ENCODE data around the gene CDKN2D.
"Not testable (repeated sequence)": the region's sequence is repeated elsewhere in the genome, so short reads cannot be mapped to it uniquely, and the experiment has no call there.

The CDKN2D gene

GRCh38 chr19:10551698-10552301 is 17.0 kb downstream of the CDKN2D start:
- no peak for DNase-seq (ENCODE audit: low read depth, low spot score)

DNA sequence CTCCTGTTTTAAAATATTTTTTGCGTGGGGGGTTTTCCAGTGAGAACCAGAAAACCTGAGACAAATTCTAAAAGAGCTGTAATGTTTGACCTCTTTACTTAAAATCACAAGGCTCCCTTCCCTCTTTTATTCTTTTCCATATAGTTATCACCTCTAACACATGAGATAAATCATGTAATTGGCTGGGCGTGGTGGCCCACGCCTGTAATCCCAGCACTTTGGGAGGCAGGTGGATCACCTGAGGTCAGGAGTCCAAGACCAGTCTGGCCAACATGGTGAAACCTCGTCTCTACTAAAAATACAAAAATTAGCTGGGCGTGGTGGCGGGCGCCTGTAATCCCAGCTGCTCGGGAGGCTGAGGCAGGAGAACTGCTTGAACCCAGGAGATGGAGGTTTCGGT is 17.8 kb downstream of the CDKN2D start:
- DNase-seq (ENCODE audit: low read depth, low spot score) = not testable (repeated sequence)

DNA sequence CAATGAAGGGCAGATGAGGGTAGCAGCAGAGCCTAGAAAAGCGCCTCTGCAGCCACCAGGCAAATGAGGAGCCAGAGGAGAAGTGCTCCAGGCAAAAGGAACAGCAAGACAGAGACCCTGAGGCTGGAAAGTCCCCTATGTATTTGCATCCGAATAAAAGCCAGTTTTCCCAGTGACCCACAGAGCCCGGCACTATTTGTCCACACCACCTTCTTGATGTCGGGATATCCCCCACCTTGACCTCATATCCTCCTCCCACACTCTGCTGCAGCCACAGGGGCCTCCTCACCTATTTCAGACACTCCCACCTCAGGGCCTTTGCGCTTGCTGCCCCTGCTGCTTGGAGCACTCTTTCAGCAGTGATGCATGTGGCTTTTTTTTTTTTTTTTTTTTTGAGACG is 18.4 kb downstream of the CDKN2D start:
- DNase-seq (ENCODE audit: low read depth, low spot score) = no peak

GRCh38 chr19:10549733-10550132 is 19.0 kb downstream of the CDKN2D start:
- no peak for DNase-seq (ENCODE audit: low read depth, low spot score)

- no peak for DNase-seq (ENCODE audit: low read depth, low spot score)
Observed at GRCh38 chr19:10548746-10549276, 20.0 kb downstream of the CDKN2D start.

DNA sequence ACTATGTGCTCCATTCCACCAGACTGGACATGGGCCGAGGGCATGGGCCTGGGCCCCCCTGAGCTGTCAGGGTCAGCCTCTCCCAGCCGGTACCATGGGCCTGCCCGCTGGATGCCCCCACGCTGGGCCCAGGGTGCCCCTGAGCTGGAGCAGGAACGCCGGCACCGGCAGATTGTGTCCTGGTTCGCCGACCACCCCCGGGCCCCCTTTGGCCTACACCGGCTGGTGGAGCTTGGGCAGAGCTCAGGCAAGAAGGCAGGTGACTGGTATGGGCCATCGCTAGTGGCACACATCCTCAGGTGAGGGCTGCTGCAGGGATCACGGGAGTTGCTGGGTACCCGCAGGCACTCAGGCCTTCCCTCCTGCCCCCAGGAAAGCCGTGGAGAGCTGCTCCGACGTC is 22.0 kb downstream of the CDKN2D start:
- no peak for DNase-seq (ENCODE audit: low read depth, low spot score)

- DNase-seq (ENCODE audit: low read depth, low spot score) = no peak
Observed at GRCh38 chr19:10544753-10545251, 24.0 kb downstream of the CDKN2D start.

- DNase-seq (ENCODE audit: low read depth, low spot score) = no peak
Observed at GRCh38 chr19:10544242-10544752, 24.5 kb downstream of the CDKN2D start.

- no peak for DNase-seq (ENCODE audit: low read depth, low spot score)
Observed at GRCh38 chr19:10543420-10544241, 25.1 kb downstream of the CDKN2D start, which contains the start of gene ATG4D. ATG4D (plus strand) TSS chr19:10543904; CDS start chr19:10544091, 187 bp downstream.

GRCh38 chr19:10543059-10543419 is 25.7 kb downstream of the CDKN2D start:
- no peak for DNase-seq (ENCODE audit: low read depth, low spot score)

DNA sequence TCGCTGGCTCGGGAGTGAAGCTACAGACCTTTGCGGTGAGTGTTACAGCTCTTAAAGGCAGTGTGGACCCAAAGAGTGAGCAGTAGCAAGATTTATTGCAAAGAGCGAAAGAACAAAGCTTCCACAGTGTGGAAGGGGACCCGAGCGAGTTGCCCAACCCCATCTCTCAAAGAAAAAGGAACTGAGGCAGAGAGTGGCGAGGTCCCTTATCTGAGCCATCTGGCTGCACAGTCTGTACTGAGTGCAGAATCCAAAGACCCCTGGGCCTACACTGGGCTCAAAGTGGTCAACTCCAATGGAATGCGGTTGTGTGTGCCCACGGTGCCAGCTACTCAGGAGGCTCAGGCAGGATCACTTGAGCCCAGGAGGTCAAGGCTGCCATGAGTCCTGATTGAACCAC is 29.8 kb downstream of the CDKN2D start:
- DNase-seq (ENCODE audit: low read depth, low spot score) = not testable (repeated sequence)

- no peak for DNase-seq (ENCODE audit: low read depth, low spot score)
Observed at GRCh38 chr19:10538204-10538983, 30.4 kb downstream of the CDKN2D start.

DNA sequence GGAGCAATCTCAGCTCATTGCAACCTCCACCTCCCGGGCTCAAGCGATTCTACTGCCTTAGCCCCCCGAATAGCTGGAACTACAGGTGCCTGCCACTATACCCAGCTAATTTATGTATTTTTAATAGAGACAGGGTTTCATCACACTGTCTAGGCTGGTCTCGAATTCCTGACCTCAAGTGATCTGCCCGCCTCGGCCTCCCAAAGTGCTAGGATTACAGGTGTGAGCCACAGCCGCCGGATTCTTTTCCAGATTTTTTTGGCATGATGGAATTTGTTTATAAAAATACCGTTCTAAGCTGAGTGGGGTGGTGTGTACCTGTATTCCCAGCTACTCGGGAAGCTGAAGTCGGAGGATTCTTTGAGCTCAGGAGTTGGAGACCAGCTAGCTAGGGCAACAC is 31.1 kb downstream of the CDKN2D start:
- no peak for DNase-seq (ENCODE audit: low read depth, low spot score)

- DNase-seq (ENCODE audit: low read depth, low spot score) = no peak
Observed at GRCh38 chr19:10535613-10536012, 33.2 kb downstream of the CDKN2D start.

DNA sequence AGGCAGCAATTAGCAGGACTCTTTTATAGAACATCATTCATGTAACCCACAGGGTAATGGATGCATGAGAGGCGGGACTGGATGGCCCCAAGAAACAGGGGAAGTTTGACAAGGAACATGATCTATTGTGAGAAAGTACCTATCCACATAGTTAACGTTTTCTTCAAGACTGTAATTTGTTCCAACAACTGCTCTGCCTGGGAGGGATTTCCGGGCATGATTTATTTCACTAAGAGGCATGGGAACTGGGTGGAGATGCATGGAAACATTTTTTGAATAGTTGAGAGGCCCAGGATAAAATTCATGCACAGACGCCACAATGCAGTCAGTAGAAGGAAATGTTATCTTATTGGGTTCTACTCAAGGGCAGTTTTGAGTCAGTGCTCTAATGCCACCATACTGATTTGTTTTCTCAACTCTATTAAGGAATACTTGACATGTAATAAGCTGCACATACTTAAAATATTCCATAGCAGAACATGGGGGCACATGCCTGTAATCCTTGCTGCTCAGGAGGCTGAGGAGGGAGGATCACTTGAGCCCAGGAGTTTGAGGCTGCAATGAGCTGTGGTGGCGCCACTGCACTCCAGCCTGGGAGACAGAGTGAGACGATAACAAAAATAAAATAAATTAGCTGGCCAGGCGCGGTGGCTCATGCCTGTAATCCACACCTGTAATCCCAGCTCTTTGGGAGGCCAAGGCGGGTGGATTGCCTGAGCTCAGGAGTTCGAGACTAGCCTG is 35.0 kb downstream of the CDKN2D start:
- no peak for DNase-seq (ENCODE audit: low read depth, low spot score)

GRCh38 chr19:10532457-10532856 is 36.3 kb downstream of the CDKN2D start:
- no peak for DNase-seq (ENCODE audit: low read depth, low spot score)

GRCh38 chr19:10526887-10527286 is 41.9 kb downstream of the CDKN2D start:
- not testable (repeated sequence) for DNase-seq (ENCODE audit: low read depth, low spot score)

DNA sequence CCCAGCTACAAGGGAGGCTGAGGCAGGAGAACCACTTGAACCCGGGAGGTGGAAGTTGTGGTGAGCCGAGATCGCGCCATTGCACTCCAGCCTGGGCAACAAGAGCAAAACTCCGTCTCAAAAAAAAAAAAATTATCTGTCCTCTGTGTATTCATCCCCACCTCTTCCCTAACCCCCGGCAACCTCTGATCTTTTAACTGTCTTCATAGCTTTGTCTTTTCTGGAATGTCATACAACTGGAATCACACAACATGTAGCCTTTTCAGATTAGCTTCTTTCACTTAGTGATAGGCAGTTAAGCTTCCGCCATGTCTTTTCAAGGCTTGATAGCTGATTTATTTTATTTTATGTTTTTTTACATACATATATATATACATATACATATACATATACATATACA is 43.1 kb downstream of the CDKN2D start:
- no peak for DNase-seq (ENCODE audit: low read depth, low spot score)

DNA sequence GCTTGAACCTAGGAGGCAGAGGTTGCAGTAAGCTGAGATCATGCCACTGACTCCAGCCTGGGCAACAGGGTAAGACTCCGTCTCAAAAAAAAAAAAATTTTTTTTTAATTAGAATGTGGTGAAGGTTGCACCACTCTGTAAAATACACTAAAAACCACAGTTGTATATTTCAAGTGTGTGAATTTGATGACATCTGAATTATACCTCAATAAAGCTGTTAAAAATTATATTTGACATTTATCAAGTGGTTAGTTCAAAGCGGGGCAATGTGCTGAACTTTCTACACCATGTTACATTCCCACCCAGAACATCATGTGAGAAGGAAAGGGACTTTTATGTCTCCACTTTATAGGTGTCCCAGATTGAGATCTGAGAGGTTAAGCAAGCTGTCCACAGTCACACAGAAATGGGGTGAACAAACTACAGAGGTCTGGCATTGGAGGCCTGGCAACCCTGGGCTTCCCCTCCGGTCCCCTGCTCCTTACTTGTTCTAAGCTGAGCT is 45.6 kb downstream of the CDKN2D start:
- no peak for DNase-seq (ENCODE audit: low read depth, low spot score)

DNA sequence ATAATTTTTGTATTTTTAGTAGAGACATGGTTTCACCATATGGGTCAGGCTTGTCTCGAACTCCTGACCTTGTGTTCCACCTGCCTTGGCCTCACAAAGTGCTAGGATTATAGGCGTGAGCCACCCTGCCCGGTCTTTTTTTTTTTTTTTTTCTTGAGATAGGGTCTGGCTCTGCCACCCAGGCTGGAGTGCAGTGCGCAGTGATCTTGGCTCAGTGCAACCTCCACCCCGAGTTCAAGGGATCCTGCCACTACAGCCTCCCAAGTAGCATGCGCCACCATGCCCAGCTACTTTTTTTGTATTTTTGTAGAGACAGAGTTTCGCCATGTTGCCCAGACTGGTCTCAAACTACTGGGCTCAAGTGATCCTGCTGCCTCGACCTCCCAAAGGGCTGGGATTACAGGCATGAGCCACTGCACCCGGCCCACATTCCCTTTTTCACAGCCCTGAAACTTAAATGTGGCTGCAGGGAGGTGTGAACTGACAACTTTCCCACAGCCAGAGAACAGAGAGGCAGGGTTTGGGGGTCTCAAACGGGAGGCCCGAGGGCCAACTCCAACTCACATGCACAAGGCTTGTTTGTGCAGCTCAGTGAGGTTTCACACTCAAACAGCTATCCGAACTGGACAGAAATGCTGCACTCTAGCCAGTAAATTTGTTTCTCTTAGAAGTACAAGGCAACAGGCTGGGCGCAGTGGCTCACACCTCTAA is 47.2 kb downstream of the CDKN2D start:
- DNase-seq (ENCODE audit: low read depth, low spot score) = no peak
